GM21723 (cell line): ENCODE data around the gene SERPINA1.

Source experiments
- ATAC-seq: cut with Tn5 transposase; IDR thresholded peaks from one replicate; pipeline ENCODE4 v1.9.1; 2021; ENCODE audit warnings: mild to moderate bottlenecking, moderate library complexity; ENCODE audit not compliant: unreplicated experiment

The SERPINA1 gene

GRCh38 chr14:94384342-94384741 lies 4.1 kb downstream of the SERPINA1 start:
- no peak for ATAC-seq

- ATAC-seq = no peak
Observed at GRCh38 chr14:94383777-94384176, 4.6 kb downstream of the SERPINA1 start.

DNA sequence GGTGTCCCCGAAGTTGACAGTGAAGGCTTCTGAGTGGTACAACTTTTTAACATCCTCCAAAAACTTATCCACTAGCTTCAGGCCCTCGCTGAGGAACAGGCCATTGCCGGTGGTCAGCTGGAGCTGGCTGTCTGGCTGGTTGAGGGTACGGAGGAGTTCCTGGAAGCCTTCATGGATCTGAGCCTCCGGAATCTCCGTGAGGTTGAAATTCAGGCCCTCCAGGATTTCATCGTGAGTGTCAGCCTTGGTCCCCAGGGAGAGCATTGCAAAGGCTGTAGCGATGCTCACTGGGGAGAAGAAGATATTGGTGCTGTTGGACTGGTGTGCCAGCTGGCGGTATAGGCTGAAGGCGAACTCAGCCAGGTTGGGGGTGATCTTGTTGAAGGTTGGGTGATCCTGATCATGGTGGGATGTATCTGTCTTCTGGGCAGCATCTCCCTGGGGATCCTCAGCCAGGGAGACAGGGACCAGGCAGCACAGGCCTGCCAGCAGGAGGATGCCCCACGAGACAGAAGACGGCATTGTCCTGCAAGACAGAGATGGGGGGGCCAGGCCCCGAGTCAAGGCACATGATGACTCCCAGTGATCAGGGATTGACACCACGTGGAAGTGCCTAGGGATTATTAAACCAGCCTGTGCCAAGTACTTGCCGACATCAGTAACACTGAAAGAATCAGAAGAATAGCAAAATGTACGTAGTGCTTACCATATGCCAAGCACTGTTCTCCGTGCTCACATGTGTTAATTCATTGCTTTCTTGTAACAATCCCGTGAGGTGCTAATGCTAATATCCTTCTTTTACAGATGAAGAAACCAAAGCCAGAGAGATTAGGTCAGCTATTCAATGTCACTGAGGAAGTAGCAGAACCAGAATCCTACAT lies 5.4 kb downstream of the SERPINA1 start:
- ATAC-seq = no peak

GRCh38 chr14:94382099-94382715 lies 6.2 kb downstream of the SERPINA1 start:
- no peak for ATAC-seq

DNA sequence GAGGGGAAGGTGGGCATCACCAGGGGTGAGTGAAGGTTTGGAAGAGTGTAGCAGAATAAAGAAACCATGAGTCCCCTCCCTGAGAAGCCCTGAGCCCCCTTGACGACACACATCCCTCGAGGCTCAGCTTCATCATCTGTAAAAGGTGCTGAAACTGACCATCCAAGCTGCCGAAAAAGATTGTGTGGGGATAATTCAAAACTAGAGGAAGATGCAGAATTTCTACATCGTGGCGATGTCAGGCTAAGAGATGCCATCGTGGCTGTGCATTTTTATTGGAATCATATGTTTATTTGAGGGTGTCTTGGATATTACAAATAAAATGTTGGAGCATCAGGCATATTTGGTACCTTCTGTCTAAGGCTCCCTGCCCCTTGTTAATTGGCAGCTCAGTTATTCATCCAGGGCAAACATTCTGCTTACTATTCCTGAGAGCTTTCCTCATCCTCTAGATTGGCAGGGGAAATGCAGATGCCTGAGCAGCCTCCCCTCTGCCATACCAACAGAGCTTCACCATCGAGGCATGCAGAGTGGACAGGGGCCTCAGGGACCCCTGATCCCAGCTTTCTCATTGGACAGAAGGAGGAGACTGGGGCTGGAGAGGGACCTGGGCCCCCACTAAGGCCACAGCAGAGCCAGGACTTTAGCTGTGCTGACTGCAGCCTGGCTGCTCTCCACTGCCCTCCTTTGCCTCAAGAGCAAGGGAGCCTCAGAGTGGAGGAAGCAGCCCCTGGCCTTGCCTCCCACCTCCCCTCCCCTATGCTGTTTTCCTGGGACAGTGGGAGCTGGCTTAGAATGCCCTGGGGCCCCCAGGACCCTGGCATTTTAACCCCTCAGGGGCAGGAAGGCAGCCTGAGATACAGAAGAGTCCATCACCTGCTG lies 7.0 kb downstream of the SERPINA1 start:
- ATAC-seq = no peak

DNA sequence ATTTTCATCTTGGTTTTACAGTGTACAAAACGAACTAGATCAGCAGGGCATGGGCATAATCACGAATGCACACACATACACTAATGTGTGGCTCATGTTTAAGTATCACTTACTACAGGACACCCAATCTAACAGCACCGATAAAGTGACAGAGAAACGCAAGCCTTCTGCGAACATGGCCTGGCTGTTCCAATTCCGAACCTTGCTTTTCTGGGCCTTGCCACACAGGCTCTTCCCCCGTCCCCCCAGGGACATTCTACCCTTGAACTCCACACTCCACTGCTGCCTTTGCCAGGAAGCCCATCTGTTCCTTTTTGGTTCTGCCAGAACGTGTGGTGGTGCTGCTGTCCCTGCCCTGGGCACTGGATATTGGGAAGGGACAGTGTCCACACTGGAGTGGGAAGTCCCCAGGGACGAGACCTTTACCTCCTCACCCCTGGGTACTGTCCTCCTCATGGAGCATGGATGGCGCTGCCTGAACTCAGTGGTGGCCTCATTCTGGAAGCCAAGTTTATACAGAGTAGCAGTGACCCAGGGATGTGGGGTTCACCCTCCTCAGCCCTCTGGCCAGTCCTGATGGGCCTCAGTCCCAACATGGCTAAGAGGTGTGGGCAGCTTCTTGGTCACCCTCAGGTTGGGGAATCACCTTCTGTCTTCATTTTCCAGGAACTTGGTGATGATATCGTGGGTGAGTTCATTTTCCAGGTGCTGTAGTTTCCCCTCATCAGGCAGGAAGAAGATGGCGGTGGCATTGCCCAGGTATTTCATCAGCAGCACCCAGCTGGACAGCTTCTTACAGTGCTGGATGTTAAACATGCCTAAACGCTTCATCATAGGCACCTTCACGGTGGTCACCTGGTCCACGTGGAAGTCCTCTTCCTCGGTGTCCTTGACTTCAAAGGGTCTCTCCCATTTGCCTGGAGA lies 7.9 kb downstream of the SERPINA1 start:
- no peak for ATAC-seq

DNA sequence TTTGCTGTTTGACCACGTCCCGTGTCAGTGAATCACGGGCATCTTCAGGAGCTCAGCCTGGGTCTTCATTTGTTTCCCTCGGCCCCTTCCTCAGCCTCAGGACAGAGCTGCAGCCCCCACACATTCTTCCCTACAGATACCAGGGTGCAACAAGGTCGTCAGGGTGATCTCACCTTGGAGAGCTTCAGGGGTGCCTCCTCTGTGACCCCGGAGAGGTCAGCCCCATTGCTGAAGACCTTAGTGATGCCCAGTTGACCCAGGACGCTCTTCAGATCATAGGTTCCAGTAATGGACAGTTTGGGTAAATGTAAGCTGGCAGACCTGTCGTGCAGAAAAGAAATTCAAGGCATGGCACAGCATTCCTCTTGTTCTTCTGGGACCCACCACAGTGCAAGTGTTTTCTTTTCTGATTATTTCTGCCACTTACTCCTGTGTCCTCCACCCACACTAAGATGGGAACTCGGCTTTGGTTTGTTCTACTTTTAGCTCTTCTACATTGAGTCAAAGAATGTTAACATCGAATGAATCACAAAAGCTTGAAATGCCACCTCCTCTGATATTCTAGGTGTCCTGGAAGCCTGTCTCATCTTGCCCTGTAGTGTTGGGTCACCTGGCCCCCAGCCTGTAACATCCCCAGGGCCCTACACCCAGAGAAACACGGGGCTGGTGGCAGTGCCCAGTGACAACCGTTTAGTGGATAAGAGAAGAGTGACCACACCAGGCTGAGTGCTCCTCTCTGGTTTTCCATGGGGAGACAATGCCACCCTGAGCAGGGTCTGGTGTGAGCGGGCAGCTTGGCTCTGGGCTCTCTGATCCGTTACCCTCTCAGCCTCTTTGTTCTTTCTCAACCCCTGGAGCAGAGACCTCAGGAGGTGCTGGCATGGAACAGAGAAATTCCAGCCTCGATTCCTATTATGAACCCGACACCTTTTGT lies 8.8 kb downstream of the SERPINA1 start:
- no peak for ATAC-seq

- no peak for ATAC-seq
Observed at GRCh38 chr14:94378527-94379290, 9.7 kb downstream of the SERPINA1 start.

DNA sequence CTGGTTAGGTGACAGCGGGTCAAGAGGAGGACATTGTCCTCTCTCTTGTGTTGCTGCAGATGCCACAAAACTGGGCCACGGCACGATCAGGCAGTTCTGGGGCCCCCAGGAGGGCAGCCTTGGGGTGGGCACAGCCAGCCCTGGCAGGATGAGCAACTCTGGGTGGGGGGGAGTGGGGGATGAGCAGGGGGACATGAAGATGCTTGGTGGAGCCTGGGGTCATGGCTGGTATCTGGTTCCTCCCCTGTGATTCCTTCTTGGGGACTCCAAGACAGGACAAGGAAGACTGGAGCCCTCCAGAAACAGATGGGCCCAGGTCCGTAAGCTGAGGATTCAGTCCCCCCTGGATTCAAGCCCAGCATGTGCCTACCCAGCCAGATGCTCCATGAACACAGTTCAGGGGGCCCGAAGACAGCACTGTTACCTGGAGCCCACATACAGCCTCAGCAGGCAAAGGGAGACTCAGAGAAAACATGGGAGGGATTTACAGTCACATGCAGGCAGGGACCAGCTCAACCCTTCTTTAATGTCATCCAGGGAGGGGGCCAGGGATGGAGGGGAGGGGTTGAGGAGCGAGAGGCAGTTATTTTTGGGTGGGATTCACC lies 10.4 kb downstream of the SERPINA1 start:
- ATAC-seq = no peak

DNA sequence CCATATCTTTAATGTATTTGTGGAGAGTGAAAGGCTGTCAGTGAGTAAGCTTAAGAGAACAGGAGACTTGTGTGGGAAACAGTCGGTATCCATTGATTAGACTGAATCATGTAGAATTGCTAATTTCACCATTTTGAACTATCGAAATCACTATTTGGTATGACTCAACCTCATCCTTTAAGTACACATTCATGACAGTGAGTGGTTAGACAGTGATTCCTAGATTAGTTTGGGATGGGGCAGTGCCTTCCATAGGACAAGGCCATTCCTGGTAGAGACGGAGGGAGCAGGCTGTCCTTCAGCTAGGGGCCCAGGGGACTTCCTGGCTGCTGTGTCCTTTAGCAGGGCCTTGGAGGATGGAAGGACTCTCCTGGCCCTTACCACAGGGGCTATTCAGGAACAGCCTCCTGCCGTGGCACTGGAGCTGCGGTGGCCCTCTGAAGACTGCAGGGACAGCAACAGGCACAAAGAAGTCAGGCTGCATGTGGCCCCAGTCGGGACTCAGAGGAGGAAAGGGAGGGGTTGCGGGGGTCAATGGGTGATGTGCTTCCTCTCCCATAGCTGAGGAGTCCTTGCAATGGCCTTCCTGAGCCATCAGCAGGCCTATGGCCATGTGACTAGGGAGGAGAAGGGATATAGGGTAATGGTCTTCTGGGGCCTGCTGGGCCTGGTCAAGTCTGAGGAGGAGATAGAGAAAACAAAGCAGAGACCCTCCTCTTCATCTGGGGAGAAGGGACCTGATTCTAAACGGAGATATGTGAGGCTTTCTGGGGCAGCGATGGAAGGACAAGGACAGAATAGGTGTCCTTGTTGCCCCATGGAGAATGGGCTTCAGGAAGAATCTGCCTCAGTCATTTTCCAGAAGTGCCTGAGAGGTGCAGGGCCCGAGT lies 11.2 kb downstream of the SERPINA1 start:
- ATAC-seq = no peak

- no peak for ATAC-seq
Observed at GRCh38 chr14:94376108-94376975, 12.1 kb downstream of the SERPINA1 start.

- no peak for ATAC-seq
Observed at GRCh38 chr14:94375552-94376107, 12.8 kb downstream of the SERPINA1 start.

DNA sequence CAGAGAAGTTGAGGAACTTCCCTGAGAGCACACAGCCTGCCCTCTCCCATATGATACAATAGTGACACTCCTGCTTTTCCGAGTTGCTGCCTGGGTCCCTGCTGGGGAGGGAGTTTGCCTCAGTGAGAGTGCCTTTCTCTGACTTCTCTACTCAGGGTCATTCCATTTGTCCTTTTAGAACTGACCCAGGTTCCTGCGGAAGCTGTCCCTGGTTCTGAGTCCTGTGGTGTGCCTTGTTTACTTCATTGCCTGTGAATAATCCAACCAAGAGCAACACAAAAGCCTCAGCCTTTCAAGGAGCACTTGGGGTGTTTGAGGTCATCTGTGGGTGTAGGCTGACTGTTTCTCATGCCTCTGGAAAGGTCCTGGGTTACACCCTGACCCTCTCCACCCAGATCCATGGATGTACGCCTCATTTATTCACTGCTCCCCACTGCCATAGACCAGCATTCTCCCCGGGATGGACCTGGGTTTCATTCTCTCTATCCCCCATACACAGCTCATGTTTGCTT lies 13.6 kb downstream of the SERPINA1 start:
- no peak for ATAC-seq

DNA sequence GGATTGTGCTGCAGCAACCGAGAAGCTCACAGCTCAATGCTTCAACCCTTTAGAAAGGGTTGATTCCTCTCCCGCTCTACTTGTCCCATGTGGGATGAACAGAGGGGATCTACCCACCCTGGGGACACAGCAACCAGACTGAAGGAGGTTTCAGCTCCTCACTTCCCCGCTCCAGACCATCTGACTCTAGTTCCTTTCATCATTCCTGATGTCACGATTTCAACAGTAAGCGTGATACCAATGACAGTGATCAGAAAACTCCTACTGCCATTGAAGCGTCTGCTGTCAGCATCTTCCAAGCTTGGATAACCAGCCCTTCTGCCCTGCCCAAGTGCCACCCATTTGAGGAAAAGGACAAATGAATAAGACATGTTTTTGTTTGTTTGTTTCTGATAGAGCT lies 14.3 kb downstream of the SERPINA1 start:
- ATAC-seq = no peak

- no peak for ATAC-seq
Observed at GRCh38 chr14:94373708-94374107, 14.7 kb downstream of the SERPINA1 start.
